ENCODE measurements around the gene SERPINB12.

DNA sequence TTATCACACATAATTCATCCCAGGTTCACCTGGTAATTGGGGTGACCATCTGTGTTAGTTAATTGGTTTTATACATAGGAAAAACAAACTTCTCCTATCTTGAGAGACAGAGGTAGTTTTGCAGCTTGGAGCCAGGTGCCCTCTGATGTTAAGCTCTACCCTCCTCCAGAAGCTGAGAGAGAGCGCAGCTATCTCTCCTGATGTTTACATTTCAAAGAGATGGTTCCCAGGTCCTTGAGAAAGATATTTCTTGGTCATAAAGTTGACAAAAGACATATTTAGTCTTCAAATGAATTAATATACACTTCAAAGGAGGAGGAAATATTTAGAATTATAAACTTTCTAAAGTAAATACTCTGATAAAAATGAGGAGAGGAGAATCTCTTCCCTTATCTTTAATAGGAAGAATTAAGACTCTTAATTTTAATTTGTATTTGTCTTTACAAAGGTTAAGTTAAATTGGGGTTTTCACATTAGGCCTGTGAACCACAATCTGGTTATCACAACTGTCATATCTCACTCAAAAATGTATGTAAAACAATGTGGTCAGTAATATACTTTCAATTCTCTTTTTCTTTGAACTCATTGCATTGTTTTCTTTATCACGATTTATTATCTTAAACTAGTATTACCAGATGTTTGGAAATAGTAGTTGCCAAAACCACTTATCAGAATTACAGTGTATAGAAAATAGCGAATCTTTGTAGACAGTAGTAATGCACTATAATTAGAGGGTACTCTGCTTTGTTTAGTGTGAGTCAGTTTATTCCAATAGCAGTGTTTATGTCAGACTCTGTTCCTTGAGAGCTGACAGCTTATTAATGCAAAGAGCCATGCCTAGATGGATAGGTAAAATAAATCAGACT is 75.1 kb downstream of the SERPINB12 start:
- no peak for TF ChIP-seq EZH2 (IDR thresholded peaks at IDR 0.05; ENCODE audit: borderline replicate concordance, low read length)
- TF ChIP-seq, protein P1, sequence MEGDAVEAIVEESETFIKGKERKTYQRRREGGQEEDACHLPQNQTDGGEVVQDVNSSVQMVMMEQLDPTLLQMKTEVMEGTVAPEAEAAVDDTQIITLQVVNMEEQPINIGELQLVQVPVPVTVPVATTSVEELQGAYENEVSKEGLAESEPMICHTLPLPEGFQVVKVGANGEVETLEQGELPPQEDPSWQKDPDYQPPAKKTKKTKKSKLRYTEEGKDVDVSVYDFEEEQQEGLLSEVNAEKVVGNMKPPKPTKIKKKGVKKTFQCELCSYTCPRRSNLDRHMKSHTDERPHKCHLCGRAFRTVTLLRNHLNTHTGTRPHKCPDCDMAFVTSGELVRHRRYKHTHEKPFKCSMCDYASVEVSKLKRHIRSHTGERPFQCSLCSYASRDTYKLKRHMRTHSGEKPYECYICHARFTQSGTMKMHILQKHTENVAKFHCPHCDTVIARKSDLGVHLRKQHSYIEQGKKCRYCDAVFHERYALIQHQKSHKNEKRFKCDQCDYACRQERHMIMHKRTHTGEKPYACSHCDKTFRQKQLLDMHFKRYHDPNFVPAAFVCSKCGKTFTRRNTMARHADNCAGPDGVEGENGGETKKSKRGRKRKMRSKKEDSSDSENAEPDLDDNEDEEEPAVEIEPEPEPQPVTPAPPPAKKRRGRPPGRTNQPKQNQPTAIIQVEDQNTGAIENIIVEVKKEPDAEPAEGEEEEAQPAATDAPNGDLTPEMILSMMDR (conservative IDR thresholded peaks at IDR 0.05 in 1 of 2, IDR thresholded peaks at IDR 0.05 in 1 of 2; ENCODE audit: extremely low read depth in 1 of 2, insufficient read depth in 1 of 2, low read depth in 1 of 2, low read length in 2 of 2) = no peak

Data from mammary epithelial cell (primary cell).